ENCODE data around the gene ARID2.
A peak's percentile ranks its signal among the peaks of the same experiment; 100 is the strongest.

Gene ARID2

DNA sequence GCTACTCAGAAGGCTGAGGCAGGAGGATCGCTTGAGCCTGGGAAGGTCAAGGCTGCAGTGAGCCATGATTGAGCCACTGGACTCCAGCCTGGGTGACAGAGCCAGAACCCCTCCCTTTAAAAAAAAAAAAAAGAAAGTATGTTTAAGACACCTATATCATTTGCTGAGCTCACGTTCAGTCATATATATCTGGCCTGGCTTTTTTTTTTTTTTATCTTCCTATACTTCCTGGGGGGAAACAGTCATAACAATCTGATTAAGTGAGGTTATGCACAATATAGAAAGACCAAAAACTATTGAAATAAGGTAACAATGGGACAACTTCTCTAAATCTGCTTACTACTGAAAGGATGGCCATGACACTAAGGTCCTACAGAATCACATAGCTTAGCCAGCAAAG lies 9.4 kb upstream of the ARID2 start:
- no peak for DNase-seq

DNA sequence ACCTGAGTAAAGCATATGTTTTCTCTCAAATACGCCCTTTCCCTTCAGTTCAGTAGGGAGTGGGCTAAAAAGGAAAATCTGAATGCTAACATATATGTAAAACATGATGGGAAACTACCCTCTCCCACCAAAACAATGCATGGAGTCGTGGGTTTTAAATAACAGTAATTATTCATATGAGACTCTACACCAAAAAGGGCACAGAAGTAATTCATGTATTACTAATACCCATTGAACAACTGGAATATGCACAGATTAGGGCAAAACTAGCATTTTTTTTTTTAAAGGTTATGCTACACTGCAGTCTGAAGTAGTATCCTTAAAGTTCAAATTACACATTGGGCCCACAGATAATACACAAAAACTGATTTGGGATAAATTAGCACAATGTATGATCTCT lies 8.1 kb upstream of the ARID2 start:
- DNase-seq: no peak

DNA sequence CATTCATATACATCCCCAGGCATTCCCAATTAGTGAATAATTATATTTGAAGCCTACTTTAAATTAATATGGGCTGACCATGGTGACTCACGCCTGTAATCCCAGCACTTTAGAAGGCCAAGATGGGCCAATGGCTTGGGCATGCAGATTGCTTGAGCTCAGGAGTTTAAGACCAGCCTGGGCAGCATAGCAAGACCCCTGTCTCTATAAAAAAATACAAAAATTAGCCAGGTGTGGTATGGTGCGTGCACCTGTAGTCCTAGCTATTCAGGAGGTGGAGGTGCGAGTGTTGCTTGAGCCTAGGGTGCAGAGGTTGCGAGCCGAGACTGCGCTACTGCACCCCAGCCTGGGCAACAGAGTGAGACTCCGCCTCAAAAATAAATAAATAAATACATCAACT lies 7.6 kb upstream of the ARID2 start:
- no peak for DNase-seq

- DNase-seq: peak; percentile 49
Measured at GRCh38 chr12:45725631-45726602, 3.6 kb upstream of the ARID2 start.

DNA sequence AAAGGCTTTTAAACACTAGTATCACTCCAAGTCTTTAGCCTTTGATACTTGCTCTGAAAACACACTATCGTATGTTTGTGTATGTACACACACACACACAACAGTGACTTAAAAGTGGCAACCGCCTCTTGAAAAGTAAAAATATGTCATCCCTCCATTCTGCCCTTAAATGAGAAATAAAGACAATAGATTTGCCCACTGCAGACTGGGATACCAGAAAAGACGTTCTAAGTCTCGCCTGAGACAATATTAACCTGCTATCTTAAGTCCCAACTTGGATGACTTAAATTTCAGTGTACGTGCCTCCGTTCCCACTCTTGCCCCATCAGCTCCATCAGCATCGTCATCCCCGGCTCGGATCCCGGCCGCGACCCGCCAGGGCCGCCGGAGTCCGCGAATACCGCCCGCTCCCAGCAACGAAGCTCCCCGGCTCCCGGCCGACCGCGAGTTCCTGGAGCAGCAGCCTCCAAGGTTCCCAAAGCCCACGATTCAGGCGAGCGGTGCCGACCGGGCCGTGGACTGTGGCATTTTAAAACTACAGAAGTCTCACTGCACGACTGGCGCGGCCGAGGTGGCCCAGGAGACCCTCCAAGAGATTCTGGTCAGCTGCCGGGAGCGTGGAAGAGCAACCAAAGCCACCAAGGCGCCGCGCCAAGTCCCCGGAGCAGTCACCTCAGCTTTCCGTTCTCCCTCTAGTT lies 2.8 kb upstream of the ARID2 start:
- peak; percentile 42 for DNase-seq

DNA sequence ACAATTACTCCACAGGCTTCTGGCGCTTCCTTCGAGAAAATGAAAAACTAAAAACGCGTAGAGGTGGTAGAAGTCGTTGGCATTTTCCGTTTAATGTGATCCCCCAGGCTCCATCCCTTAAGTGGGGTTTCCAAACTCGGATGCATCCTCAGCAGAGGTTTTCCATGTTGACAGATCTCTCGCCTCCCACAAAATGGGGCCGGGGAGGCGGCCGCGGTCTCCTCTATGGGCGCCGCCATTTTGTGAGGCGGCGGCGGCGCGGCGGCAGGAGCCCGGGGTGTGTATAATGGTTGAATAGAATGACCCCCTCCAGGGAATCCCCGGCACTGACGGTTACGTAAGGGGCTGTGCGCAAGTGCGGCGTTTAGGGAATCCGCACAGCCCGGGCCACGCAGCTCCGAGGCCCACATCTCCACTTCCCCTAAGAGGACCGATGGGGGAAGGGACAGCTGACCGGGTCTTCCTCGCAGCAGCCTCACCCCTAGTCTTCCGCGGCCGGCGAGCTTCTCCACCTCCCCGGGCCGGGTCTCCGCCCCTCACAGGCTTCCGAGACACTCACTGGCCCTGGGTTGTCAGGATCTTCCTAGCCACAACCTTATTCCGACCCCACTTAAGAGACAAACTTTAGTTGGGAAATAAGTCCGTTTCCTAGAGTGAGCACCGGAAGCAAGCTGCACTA lies 2.1 kb upstream of the ARID2 start:
- DNase-seq: peak; percentile 97

DNA sequence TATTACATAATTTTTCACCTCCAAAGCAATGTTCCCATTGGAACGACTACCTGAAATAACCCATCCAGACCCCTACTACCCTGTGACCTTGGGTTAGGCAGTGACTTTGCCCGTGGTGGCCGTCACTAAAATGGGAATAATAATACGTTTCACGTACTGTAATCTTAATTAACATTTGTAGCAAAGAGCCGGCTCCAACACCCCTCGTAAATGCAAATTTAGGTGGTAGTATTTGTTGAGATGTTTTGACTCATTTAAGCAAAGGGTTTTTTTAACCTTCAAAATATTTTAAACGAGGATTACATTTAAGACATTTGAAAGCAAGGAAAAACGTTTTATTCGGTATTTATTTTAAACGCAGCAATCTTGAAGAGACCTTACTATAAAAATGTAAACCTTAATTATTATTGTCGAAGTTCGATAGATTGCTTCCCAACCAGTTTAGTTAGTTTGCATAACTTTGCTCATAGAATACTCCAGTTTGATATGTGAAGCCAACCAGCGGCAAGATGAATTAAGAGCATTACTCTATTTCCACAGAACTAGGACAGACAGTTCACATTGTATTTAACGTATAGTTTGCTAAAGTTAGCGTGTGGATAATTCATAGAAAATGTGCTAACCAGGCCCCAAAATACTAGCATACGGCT lies 1.4 kb upstream of the ARID2 start:
- no peak for DNase-seq

DNA sequence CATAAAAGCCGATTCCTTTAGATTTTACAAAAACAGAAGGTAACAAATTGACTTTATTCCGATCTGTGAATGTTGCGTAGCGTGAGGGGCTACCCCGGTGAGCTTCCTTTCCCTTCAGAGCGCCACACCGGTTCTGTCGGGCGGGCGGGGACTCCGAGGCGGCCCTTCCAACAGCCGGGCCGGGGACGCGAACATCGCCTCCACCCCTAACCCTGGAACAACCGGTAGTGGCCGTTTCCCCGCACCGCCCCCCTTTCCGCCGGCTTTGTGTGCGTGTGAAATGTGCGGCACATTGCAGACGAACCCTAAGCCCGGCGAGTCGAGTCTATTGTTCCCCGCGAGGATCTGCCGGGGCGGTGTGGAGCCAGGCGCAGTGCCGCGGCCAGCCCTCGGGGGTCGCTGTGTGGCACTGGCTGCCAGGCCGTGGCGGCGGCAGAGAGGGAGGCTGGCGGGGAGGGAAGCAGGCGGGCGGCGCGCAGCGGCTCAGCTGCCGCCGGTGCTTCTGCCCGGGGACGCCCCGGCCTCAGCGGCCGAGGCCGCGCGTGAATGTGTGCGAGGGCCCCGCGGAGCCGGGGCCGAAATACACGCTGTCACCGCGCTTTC lies 775 bp upstream of the ARID2 start:
- DNase-seq: peak; percentile 97

DNA sequence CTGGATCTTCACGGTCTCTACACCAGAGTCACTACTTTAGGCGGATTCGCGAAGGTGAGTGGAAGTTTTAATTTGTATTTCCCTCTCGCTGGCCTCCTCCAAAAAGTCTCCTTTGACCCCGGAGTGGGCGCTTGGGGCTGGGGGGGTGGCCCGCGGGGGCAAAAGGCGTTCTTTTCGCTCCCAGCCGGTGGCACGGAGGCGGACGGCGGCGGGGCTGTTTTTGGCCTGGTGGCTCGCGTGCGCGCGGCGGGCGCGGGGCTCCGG lies 510 bp downstream of the ARID2 start:
- DNase-seq: no peak

GRCh38 chr12:45730348-45731189 lies 1.1 kb downstream of the ARID2 start:
- peak; percentile 59 for DNase-seq

- no peak for DNase-seq
Measured at GRCh38 chr12:45731190-45731775, 1.8 kb downstream of the ARID2 start.

GRCh38 chr12:45732250-45732649 lies 2.7 kb downstream of the ARID2 start:
- DNase-seq: no peak

GRCh38 chr12:45732936-45733335 lies 3.4 kb downstream of the ARID2 start:
- no peak for DNase-seq

DNA sequence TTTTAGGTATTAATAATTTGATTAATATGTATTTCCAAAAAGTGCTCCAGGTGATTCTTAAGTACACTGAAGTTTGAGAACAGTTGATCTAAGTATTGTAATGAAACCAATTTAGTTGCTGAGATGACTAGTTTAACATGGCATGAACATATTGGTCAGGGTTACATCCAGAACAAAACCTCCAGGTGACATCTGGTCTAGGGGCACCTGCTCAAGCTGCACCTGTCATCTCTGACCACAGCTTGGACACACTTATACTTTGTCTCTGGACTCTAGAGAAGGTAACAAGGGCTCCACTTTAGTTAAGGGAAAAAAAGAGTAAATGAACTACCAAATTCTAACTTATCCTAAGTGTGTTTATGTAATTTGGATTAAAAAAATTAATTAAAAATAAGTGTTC lies 8.1 kb downstream of the ARID2 start:
- no peak for DNase-seq

DNA sequence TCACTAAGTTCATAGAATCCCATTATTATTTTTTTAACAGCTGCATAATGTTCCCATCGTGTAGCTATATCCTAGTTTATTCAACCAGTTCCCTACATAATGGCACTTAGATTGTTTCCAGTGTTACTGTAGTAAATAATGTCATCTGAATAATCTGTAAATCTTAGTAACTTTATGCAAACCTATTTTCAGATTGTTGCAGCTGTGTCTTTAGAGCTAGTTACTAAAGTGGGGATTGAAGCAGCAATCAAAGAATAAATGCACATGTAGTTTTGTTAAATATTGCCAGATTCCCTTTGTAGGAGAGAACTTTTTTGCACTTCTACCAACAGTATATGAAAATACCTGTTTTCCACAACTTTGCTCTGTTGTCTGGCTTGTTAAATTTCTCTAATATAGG lies 13.1 kb downstream of the ARID2 start:
- DNase-seq: no peak

DNA sequence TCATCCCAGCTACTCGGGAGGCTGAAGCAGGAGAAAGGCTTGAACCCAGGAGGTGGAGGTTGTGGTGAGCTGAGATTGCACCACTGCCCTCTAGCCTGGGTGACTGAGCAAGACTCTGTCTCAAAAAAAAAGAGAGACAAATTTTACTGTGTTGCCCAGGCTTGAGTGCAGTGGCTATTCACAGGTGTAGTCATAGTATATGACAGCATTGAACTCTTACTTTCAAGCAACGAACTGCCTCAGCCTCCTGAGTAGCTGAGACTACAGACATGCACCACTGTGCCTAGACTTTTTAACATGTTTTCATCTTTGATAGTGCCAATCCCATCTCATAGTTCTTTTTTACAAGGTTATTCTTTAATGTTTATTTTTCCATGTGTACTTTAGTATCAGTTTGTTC lies 13.7 kb downstream of the ARID2 start:
- no peak for DNase-seq

DNA sequence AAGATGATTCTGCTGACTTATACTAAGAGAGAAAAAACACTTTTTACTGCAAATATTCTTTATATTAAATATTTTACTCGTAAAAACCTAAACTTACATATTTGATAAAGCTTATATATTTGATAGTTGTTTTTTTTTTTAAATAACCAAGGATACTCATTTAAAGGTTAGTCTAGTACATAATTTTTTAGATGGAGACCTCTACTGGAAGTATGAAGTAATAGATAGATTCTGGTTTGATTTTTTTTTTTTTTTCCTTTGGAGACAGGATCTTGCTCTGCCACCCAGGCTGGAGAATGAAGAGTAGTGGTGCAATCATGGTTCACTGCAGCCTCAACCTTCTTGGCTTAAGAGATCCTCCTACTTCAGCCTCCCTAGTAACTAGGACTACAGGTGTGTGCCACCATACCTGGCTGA lies 16.4 kb downstream of the ARID2 start:
- peak; percentile 33 for DNase-seq

- peak; percentile 11 for DNase-seq
Measured at GRCh38 chr12:45756666-45757065, 27.2 kb downstream of the ARID2 start.

DNA sequence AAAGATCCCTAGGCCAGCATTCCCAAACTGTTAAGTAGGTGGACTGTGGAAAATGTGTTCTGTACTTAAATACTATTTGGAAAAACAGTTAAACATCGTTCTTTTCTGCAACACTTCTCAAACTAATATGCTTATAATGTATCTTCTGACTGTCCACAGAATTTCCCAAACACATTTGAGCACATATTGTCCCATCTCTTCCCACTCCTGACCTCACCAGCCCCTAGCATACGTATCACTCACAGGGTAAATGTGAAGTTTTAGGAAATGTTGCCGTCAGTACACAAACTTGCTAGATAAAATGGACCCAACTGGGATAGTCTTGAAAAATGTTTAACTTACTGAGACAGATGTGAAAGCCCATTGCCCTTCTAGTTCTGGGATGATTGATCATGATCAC lies 27.7 kb downstream of the ARID2 start:
- no peak for DNase-seq

GRCh38 chr12:45760333-45760732 lies 30.8 kb downstream of the ARID2 start:
- DNase-seq: no peak
